NB4 (cell line): Measurements from ENCODE around the gene ADCY10.
A peak's percentile ranks its signal among the peaks of the same experiment; 100 is the strongest.

Experiments used
- DNase-seq: peaks from one replicate; pipeline ENCODE4 v3.0.0; 2010; ENCODE audit warnings: low read depth
- H3K4me3 ChIP-seq: one replicate; pipeline ENCODE4 v1.5.1; 2011; ENCODE audit warnings: mild to moderate bottlenecking, low read depth, low read length, moderate library complexity
- MAX ChIP-seq: IDR thresholded peaks from 2 replicates; pipeline ENCODE4 v1.6.1; 2011; ENCODE audit warnings: low read depth, low read length
- MYC ChIP-seq: IDR thresholded peaks from 2 replicates; pipeline ENCODE4 v1.6.1; 2011; ENCODE audit warnings: low read depth, low read length
- POLR2A ChIP-seq: IDR thresholded peaks from 2 replicates; pipeline ENCODE4 v1.6.1; 2011; ENCODE audit warnings: mild to moderate bottlenecking; ENCODE audit not compliant: insufficient read length; ENCODE audit errors: extremely low read depth
- TF ChIP-seq, protein P1 (sequence below): IDR thresholded peaks from one replicate; pipeline ENCODE4 v1.5.1; 2012; ENCODE audit warnings: low read depth, low read length

ADCY10 gene

GRCh38 chr1:167904652-167905130 lies 9.2 kb downstream of the ADCY10 start:
- DNase-seq, result peak; percentile 21

GRCh38 chr1:167900907-167901306 lies 13.0 kb downstream of the ADCY10 start:
- no peak overlapping the region for H3K4me3 ChIP-seq
- DNase-seq, result no peak
- no peak for TF ChIP-seq POLR2A
- TF ChIP-seq MAX, result no peak
- TF ChIP-seq, protein P1, sequence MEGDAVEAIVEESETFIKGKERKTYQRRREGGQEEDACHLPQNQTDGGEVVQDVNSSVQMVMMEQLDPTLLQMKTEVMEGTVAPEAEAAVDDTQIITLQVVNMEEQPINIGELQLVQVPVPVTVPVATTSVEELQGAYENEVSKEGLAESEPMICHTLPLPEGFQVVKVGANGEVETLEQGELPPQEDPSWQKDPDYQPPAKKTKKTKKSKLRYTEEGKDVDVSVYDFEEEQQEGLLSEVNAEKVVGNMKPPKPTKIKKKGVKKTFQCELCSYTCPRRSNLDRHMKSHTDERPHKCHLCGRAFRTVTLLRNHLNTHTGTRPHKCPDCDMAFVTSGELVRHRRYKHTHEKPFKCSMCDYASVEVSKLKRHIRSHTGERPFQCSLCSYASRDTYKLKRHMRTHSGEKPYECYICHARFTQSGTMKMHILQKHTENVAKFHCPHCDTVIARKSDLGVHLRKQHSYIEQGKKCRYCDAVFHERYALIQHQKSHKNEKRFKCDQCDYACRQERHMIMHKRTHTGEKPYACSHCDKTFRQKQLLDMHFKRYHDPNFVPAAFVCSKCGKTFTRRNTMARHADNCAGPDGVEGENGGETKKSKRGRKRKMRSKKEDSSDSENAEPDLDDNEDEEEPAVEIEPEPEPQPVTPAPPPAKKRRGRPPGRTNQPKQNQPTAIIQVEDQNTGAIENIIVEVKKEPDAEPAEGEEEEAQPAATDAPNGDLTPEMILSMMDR, result no peak
- TF ChIP-seq MYC, result no peak

More at GRCh38 chr1:167904652-167905130, 9.2 kb downstream of the ADCY10 start:
- no peak overlapping the region for H3K4me3 ChIP-seq
- TF ChIP-seq MYC, result no peak
- TF ChIP-seq, protein P1, result no peak
- no peak for TF ChIP-seq MAX
- TF ChIP-seq POLR2A, result no peak

DNA sequence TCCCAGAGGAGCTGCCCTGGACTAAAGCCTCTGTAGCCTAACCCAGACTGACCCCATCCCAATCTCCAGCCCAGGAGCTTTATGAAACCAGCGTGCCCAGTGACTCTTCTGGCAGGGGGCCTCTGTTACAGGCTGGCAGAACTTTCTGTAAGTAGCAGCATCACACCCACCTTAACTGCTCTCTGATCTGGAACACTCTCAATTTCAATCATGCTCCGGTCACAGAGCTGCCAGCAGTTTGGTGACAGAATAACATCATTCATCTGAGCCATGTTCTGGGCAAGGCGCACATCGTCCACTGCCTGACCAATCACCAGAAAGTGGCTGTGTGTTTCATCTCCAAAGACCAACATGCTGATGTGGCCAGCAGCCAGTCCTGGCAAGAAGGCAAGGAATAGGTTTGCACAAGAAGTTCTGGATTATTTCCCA lies 14.7 kb downstream of the ADCY10 start:
- no peak for DNase-seq
- no peak overlapping the region for H3K4me3 ChIP-seq
- TF ChIP-seq, protein P1, result no peak
- no peak for TF ChIP-seq MYC
- no peak for TF ChIP-seq MAX
- TF ChIP-seq POLR2A, result no peak

- DNase-seq, result no peak
- H3K4me3 ChIP-seq, result no peak overlapping the region
- TF ChIP-seq, protein P1, result no peak
- TF ChIP-seq POLR2A, result no peak
- no peak for TF ChIP-seq MAX
- no peak for TF ChIP-seq MYC
Observed at GRCh38 chr1:167898578-167899222, 15.2 kb downstream of the ADCY10 start.

- TF ChIP-seq MAX (no peak), POLR2A (no peak), MYC (no peak)
- TF ChIP-seq, protein P1, result no peak
- DNase-seq, result no peak
- H3K4me3 ChIP-seq, result no peak overlapping the region
Observed at GRCh38 chr1:167893798-167894197, 20.1 kb downstream of the ADCY10 start.
